Esophagus squamous epithelium (tissue), 4 donors: ENCODE results near the gene TNFSF4.

Experiments
- POLR2A ChIP-seq, 4 donors: fragments of 450-650 bp; IDR thresholded peaks; one replicate each; pipeline ENCODE4 v1.6.1; 2017; ENCODE audit warnings: antibody characterized with exemption in 4 of 4, mild to moderate bottlenecking in 4 of 4, moderate library complexity in 3 of 4
- TF ChIP-seq, protein P1 (sequence below), 6 experiments: fragments of 450-650 bp in 4 of 6; fragments of 200-600 bp in 2 of 6; sonication (generic) in 2 of 6; IDR thresholded peaks; one replicate each; pipeline ENCODE4 v1.5.1; 2016 to 2019; ENCODE audit warnings: antibody characterized with exemption in 6 of 6, mild to moderate bottlenecking in 4 of 6, moderate library complexity in 4 of 6

DNA sequence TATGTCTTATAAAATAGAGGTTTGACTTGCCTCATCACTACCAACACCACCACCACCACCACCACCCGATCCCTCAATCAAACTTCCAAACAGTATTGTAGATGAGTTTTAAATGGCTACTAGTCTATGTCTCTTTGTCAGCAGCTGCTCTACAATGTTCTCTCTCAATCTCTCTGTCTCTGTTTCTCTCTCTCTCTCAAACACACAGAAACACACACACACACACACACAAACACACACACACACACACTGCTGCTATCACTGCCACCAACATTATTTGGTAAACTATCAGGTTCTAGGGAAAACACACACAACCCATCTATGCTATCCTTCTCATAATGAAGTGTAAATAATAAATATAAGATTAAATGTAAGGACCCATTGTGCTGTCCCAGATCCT is 2.4 kb downstream of the TNFSF4 start:
- TF ChIP-seq, protein P1, sequence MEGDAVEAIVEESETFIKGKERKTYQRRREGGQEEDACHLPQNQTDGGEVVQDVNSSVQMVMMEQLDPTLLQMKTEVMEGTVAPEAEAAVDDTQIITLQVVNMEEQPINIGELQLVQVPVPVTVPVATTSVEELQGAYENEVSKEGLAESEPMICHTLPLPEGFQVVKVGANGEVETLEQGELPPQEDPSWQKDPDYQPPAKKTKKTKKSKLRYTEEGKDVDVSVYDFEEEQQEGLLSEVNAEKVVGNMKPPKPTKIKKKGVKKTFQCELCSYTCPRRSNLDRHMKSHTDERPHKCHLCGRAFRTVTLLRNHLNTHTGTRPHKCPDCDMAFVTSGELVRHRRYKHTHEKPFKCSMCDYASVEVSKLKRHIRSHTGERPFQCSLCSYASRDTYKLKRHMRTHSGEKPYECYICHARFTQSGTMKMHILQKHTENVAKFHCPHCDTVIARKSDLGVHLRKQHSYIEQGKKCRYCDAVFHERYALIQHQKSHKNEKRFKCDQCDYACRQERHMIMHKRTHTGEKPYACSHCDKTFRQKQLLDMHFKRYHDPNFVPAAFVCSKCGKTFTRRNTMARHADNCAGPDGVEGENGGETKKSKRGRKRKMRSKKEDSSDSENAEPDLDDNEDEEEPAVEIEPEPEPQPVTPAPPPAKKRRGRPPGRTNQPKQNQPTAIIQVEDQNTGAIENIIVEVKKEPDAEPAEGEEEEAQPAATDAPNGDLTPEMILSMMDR (IDR thresholded peaks at IDR 0.05): no peak
- TF ChIP-seq POLR2A (IDR thresholded peaks at IDR 0.05): no peak
